GM19468 (cell line): ENCODE results near the gene SORCS3.

Experiments used
- ATAC-seq: cut with Tn5 transposase; IDR thresholded peaks from one replicate; pipeline ENCODE4 v1.9.1; 2021; ENCODE audit warnings: mild to moderate bottlenecking, moderate library complexity, moderate number of reproducible peaks; ENCODE audit not compliant: unreplicated experiment; ENCODE audit errors: extremely low read depth

SORCS3 gene

DNA sequence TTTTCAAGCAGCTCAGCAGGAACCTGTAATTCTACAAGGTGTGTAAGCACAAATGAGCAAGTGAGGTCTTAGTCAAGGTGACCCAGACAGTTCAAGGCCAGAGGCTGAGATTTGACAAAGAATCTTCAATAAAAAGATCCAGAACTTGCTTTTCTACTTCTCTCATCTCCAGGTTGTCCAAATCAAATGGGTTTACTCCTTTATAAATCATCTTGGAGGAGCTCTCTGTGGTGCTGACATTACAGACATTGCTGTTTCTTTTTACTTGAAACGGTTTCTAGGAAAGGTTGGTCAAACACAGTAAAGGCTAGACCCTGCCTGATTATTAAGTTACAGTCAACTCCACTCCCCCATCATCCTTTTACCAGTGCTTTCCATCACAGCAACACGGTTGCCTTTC lies 504.6 kb downstream of the SORCS3 start:
- no peak for ATAC-seq

DNA sequence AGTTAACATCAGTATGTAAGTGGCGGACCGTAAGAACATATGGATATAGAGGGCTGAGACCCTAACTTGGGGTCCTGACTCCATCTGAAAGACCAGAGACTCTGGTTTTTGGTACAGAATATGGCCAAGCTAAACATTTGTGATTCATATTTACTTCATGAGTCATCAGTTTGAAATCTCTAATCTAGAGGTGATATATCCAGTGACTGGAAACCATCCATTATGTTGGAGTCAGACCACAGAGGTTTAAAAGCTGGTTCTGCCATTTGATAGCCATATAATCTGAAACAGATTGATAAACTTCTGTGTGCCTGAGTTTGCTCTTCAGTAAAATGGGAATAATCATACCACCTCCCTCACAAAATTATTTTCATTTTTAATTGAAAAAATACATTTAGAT lies 505.3 kb downstream of the SORCS3 start:
- ATAC-seq: no peak

DNA sequence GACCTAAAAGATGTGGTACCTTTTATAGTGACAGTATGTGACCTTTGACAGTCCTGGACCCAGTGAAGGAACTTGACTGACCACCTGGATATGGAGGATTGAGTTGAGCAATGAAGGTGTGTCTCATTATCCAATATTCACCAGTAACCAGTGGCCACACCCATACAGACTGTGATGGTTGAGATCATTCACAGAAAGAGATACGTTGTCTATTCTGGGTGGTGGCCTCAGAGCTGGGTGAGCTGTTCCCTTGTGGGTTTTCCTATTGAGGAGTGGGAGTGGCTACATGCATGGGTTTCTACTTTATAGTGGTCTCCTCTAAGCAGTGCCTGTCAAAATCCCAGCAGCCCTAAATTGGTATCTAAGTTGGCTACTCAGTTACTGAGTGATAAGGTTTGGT lies 507.4 kb downstream of the SORCS3 start:
- no peak for ATAC-seq

DNA sequence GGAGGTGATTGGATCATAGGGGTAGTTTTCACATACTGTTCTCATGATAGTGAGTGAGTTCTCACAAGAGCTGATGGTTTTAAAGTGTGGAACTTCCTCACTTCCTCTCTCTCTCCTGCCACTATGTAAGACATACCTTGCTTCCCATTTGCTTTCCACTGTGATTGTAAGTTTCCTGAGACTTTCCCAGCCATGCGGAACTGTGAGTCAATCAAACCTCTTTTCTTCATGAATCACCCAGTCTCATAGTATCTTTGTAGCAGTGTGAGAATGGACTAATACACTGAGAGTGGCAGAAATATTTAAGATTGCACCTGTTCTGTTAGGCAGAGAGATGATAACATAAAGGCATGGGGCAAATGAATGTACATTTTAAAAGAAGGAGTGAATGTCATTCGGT lies 507.8 kb downstream of the SORCS3 start:
- no peak for ATAC-seq

DNA sequence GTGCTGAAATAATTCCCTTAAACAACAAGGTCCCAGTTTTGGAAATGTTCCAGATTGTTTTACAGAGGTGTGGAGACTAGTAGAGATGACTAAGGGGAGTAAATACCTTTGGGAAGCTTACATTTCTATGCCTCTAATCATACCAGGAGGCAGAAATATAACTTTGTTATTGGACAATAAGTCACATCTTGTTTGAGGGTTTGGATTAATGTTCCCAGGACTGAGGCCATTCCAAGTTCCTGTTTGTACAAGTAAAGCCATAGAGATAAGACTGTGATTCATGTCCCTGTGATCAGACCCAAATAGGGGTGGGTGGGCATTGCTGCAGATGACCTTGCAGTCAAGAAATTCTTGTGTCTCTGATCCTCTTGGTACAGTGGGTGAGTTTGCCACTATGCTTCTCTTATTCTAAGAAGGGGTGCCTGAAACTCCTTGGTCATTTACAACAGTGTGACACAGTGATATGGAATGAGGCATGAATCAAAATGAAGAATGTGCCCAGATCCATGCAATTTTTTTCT lies 508.3 kb downstream of the SORCS3 start:
- ATAC-seq: no peak

DNA sequence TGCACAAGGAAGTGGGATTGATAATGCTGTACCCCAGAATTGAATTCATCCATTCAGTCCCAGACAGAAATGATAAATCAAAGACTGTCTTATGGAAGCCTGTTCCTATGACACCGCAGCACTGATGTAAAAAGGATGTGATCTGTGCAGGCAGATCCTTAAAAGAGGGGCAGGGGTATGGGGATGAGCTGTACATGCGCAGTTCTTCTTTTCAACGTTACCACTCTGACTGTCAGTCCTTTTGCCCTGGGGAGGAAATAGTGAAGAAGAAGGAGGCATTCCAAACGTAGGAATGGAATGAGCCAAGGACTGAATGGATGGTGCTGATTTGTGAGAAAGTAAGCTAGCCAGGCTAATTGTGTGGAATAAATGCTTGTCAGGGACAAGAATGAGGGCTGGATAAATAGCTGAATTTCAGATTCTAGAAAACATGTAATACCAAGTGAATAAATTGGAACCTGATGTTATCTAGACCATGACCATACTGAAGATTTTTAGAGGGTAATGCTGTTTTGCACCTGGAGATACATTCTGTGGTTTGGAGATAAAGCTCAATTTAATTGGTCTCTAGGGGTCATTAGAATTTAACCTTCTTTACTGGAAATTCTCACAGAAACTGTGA lies 509.3 kb downstream of the SORCS3 start:
- no peak for ATAC-seq

DNA sequence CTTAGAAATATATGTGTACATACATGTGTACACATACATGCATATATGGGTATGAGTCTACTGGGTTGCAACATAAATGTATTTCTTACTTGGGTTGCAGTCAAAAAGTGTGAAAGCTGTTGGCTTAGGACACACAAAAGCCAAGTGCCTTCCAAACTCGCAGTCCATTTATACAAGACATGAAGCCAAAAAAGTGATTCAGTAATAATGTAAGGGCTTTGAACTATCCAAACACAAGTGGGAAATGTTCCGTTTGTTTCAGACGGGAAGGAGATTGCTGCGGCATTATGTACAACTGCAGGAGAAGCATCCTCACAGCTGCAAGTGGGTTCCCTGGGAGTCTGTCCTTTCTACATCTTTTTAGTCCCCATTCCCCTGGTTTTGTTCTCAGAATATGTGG lies 513.6 kb downstream of the SORCS3 start:
- ATAC-seq: no peak

DNA sequence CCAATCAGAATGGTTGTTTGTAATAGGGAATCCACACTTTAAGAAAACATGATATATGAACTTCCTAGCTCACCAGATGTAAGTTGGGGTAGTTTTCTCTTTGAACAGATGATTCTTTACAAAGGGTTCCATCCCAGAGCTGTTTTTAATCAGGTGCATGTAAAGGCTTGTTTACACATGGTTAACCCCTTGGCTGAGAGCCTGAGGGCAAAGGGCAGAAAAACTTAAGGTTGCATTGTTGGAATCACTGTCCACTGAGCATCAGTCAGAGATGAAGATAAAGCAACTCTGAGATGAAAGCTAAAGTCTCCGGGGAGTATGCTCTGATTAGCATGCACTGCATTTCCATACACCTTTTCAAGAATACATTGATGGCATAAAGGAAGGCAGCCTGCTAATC lies 518.2 kb downstream of the SORCS3 start:
- ATAC-seq: no peak

DNA sequence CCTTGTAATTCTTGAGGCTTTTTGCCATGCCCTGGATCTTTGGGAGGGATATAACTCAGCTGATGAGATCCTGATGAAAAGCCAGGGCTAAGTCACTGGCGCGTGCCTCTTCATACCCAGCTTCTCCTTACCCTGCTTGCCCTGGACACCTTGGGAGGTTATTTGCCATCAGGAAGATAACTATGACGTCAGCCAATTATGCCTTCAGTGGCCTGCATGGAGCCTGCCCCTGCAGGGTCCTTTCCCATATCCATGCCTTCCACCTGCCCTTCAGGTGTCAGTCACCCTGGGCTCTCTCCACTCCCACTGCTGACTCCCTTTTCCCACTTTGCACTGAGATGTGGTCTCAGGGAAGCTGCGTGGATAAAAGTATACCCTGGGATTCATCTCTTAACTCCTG lies 520.1 kb downstream of the SORCS3 start:
- no peak for ATAC-seq

DNA sequence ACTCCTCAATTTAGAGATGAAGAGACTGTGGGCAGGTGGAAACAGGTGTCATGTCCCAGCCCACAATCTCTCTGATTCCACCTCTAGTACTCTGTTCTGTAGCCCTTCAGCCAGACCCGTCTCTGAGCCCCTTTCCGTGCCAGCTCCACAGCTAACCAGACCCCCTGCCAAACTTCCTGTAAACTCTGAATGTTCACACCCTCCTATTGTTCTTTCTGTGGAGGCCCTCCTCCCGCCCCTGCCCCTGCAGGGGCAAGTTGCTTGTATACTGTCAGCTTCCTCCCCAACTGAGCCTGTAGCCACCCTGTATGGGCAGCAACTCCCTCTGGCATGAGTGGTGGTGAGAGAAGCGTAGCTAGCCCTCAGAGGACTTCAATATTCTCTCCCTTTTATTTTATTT lies 520.7 kb downstream of the SORCS3 start:
- no peak for ATAC-seq

DNA sequence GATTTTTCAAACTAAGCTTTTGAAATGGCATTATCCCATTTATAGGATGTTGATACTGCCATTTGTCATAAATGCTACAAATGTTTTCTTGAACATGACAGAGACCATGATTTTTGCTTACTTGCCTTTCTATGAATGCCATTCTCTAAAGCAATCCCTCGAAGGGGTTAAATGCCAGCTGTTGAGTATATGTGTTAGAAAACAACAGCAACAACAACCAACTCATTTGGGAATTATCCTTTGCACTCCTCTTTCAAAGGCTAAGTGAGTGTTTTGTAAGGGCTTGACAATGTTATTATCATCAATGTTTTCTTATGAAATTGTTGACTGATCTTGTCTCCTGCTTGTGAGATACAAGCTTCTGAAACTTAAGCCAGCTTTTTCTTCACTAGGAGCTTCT lies 529.4 kb downstream of the SORCS3 start:
- ATAC-seq: no peak

DNA sequence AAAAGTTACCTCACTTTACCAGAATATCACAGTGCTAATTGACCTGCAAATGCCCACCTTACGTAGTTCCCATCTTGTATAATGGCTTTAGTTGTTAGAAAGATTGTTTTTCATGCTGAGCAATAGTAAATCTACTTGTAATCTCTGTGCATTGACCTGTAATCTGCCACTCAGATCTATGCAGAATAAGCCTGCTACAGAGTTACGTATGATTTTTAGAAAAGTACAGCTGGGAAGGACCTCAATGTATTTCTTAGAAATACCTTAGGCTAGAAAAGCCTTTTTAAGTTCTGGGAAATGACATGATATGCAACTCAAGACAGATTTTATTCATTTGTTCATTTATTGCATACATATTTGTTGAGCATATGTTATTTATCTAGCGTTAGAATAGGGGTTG lies 530.9 kb downstream of the SORCS3 start:
- ATAC-seq: no peak

DNA sequence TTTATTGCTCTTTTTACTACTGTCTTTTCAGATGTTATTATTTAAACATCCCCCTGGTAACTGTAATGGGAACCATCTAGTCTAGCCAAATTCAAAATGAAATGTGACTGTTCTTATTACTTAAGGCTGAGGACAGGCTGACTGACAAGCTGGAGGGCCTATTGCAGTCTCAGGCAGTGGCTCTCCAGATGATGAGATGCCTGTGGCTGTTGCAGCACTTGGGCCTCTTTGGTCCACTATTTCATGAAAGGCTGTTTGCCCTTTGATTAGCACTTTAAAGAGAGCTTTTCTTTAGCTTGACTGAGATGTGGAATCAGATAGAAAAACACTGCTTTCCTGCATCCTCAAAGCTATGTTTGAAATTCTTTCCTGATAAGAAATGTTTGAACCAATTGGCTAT lies 540.5 kb downstream of the SORCS3 start:
- no peak for ATAC-seq

DNA sequence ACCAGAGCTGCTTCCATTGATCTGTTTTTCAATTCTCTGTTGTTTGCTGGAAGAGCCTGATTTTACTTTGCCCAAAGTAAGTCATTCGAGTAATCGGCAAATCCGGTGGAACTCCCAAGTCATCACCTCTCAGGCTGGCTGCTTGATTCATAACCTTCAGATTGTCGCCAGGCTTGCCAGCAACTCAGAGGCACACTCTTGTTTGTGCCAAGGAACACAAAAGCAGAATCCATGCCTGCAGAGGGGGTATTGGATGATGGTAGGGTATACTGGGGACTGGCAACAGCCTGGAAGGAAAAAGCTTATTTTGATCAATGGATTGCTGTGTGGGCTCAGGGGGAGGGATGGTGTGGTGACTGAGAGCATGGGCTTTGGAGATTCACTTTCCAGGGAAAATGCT lies 542.4 kb downstream of the SORCS3 start:
- no peak for ATAC-seq

DNA sequence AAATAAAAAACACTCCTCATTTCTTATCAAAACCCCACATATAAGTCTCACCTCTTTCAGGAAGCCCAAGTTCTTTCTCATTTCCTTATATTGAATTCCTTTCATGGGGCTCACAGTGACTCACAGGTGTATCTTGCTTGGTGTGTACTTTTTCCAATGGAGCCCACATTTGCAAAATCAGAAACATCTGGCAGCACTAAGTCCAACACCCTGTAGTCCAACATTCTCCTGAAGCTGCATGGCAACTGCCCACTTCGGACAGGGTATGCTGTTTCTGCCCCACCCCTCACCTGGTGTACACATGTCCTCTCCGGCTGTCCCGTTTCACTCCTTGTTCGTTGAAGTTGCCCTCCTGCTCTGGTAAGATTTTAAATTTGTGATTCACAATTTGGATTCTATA lies 544.1 kb downstream of the SORCS3 start:
- ATAC-seq: no peak

DNA sequence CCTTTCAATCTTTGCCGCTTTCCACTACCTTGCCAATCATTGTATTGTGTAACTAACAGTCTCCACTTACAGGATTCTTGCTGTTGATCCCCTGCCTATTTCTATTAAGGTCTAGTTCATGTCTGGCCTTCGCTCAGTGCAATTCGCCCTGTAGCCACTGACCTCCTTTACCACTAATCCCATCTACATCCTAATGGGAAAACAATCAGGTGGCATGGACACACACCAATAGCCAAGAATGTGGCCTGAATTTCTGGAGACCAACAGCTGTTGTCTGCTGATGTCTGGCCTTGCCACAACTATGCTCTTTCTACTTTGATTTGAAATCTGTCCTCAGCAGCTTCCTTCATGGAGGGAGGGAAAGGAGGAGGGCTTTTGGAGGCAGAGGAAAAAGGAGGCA lies 546.2 kb downstream of the SORCS3 start:
- no peak for ATAC-seq

DNA sequence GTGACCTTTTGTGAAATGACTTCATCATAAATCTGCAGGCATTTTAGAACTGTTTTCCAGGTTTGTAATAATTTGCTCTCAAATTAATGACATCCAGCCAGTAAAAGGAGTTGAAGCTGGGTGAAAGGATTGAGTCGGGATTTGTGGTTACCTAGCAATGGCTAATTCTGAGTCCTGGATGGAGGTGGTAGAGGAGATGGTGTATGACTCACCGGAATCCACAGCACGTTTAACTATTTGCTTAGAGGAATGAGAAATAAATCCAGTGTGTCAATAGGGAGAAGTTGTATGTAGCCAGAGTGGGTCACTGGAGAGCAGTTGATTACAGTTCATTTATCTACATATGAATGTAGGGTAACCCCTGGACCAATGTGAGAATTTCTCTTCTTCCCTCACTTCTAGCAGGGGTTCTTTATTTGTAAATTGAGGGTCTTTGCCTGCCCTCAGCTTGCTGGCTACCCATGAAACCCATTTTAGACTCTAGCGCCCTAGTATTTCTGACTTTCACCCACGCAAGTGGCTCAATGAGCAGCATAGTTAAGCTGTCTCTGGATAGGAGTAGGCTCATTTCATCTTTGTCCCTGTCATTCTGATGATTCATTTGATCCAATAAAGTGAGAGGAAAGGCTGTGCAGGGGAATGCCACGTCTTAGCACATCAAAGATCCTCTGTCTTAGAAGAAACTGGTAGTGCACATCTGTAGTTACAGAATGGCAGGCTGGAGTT lies 547.8 kb downstream of the SORCS3 start:
- ATAC-seq: no peak

DNA sequence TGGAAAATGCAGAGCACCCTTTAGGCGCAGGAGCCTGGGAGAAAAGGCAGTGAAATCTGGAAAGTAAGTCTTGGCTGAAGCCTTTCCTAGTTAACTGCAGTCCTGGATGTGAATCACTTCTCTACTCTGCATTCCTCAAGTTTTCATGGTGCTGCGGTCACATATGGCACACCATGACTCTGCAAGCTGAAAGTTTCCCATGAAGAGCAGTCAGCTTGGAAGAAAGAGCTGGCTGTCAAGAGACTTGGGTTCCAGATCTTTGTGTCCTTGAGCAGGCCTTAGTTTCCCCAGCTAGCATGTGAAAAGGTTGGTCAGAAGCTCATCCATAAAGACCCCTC lies 548.3 kb downstream of the SORCS3 start:
- no peak for ATAC-seq

DNA sequence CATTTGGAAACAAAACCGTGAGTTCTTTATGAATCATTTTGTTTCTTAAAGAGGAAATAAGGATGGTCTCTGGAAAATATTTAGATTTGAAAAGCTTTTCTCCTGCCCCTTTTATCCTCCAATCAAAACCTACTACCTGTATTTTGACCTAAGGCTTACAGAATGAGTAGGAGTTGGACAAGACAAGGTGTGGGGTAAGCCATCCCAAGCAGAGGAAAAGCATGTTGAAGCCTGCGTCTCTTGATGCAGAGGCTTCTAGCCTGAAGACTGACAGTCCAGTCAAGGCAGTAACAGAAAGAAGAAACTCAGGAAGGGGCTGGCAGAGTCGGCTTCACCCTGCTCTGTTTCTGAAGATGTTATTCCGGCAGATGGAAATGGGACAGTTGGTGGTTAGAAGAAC lies 551.1 kb downstream of the SORCS3 start:
- no peak for ATAC-seq

DNA sequence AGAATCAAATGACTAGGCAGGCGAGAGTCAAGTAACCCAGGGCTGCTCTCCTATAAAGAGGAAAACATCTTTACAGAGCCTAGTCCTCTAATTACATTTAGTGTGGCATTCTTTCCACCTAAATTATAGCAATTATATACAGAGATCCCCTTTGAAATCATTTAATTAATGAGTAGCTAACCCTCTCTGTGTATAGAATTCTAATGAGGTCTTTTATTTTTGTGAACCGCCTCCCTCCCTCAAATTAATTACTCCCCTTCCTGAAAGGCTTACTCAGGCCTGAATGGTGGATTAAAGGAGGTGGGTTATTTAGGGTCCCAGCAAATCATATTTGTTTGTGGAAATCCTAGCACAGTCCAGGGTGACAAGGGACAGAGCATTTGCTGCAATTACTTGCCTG lies 551.8 kb downstream of the SORCS3 start:
- ATAC-seq: no peak

DNA sequence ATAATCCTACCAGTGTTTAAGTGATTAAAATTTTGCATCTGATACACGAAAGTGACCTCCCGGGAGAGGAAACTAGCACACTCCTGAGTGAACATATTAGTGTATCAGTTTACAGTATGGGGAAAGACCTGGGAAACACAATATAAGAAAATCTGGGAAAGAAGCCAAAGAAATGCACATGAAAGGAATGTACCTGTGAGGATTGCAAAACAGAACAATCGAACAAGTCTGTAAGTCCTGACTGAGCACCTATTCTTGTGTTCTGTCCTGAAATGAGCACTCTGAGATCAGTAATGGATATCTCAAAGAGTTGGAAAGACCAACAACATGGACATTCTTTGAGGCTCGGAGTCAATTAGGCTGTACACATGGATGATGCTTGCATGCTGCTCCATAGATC lies 554.7 kb downstream of the SORCS3 start:
- ATAC-seq: no peak
